Measurements from ENCODE around the gene CRYL1. TPM values are rescaled to one million over a fixed set of nuclear protein-coding genes. Genes with fewer than 3 reads are reported as not detected.
A peak's percentile ranks its signal among the peaks of the same experiment; 100 is the strongest.

CRYL1 gene
- total RNA-seq, 2 experiments from 2014 or later: 8.5 to 9.1 TPM

DNA sequence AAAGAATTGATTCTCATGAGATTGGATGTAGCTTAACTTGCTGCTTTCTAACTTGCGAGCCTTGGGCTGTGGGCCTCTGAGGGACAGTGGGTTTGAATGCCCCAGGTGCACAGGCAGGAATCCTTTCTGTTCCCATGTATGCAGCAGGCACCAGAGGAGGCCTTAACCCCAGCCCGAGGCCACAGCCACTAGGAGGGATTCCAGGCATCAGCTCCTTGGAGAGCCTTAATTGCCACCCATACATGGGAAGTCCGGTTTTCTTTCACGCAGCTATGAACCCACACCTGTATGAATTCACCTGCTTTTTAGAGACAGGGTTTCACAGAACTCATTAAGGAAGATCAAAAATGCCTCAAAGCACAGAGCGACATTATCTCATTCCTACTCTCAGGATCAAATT, 117.9 kb downstream of the CRYL1 start:
- CTCF ChIA-PET: interaction anchor here (0.7 to 1.5 kb wide), 2 partner anchors 10 to 81 kb away, joined by 3 read pairs; no protein-coding TSS in a partner anchor
- Mint-ChIP-seq H3K9me3 (ENCODE audit: low read depth) (peaks cover 1% of the 10 kb centered on the region), H3K4me3 (no peak overlapping the region), H3K4me1 (peaks cover 17% of the 10 kb centered on the region), H3K36me3 (ENCODE audit: low read depth) (peaks cover 1% of the 10 kb centered on the region), H3K27me3 (no peaks in the 10 kb centered on the region), H3K27ac (no peak overlapping the region)
- no peak for ATAC-seq
- POLR2A ChIA-PET: no interaction called here
- intact Hi-C loops (cut with DNase I, micrococcal nuclease): no loop called here
- no peak for DNase-seq

DNA sequence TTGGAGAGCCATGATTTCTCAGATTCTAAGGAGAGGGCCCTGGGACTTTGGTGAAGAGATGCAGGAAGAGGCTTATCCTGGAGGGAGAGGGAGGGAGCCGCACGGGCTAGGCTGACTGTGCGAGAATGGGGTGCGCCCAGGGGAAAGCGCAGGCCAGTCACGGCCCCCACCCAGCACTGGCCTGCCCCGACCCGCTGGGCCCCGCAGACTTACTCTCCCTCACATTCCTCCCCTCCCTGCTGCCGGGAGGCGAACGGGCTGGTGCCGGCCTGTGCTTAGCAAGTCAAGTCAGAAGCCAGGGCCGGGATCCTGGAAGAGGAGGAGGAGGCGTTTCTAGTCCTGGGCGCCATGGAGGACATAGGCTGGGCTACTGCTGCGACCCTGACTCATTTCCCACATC, 120.0 kb downstream of the CRYL1 start:
- H3K4me1 Mint-ChIP-seq: peaks cover 8% of the 10 kb centered on the region
- ATAC-seq (no peak), DNase-seq (no peak)
- intact Hi-C loops (cut with DNase I, micrococcal nuclease): no loop called here
- no peak overlapping the region for H3K27ac Mint-ChIP-seq
- CTCF ChIA-PET: no interaction called here
- no peak overlapping the region for H3K4me3 Mint-ChIP-seq
- H3K27me3 Mint-ChIP-seq: no peaks in the 10 kb centered on the region
- H3K36me3 Mint-ChIP-seq (ENCODE audit: low read depth): peaks cover 1% of the 10 kb centered on the region
- POLR2A ChIA-PET: no interaction called here
- H3K9me3 Mint-ChIP-seq (ENCODE audit: low read depth): peaks cover 1% of the 10 kb centered on the region

DNA sequence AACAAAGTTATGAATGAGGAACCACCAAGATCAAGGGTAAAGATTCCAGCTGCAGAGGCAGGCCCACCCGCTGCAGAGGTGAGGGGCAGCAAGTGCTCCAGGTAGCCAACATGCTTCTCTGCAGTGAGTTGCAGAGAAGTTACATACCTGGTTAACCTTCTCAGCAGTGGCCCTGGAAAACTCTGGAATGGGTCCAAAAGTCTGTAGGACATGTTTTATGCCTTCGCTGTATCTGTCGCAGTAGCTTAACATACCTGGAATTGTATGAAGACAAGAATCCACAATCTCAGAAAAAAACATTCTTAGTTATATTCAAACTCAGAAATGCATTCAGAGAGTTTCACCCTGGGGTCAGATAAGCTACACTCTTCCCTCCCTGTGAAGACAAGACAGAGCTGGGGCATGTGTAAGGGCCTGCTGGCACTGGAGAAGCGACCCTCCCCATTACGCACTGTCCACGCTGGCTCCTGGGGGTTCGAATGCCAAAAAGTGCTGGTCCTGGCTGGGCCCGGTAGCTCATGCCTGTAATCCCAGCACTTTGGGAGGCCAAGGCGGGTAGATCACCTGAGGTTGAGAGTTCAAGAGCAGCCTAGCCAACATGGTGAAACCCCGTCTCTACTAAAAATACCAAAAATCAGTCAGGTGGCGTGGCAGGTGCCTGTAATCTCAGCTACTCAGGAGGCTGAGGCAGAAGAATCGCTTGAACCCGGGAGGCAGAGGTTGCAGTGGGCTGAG, 121.0 kb downstream of the CRYL1 start:
- no peak overlapping the region for H3K27ac Mint-ChIP-seq
- ChIA-PET POLR2A (no interaction called here), CTCF (interaction anchor here (0.5 to 0.6 kb wide), 2 partner anchors 87 to 703 kb away, joined by 3 to 7 read pairs; no protein-coding TSS in a partner anchor)
- peaks cover 1% of the 10 kb centered on the region for H3K36me3 Mint-ChIP-seq (ENCODE audit: low read depth)
- no peaks in the 10 kb centered on the region for H3K27me3 Mint-ChIP-seq
- no peaks in the 10 kb centered on the region for H3K9me3 Mint-ChIP-seq (ENCODE audit: low read depth)
- ATAC-seq (no peak), DNase-seq (no peak)
- intact Hi-C loops (cut with DNase I, micrococcal nuclease): no loop called here
- H3K4me1 Mint-ChIP-seq: peaks cover 8% of the 10 kb centered on the region
- no peak overlapping the region for H3K4me3 Mint-ChIP-seq

DNA sequence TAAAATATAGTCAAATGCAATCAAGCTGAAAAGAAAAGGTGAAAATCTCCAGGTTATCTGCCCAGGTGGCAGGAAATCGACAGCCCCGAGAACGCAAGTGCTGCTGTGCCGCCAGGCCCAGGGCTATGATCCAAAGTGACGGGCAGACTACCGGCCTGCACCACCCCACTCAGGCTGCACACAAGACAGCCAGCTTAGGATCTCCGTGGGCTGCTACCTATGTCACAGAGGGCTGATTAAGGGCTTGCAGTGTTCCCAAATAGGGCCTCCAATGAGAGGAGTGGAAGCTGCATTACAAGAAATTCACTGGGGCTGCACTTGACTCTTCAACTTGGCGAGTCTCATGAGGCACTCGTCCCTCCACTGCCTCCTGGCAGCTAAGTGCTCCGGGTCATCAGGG, 121.8 kb downstream of the CRYL1 start:
- ATAC-seq: no peak
- ChIA-PET POLR2A (no interaction called here), CTCF (interaction anchor here (0.6 kb wide), 1 partner anchor 88 kb away, joined by 3 read pairs; no protein-coding TSS in a partner anchor)
- H3K27ac Mint-ChIP-seq: no peak overlapping the region
- H3K4me1 Mint-ChIP-seq: peaks cover 8% of the 10 kb centered on the region
- intact Hi-C loops (cut with DNase I, micrococcal nuclease): no loop called here
- no peak overlapping the region for H3K4me3 Mint-ChIP-seq
- peaks cover 1% of the 10 kb centered on the region for H3K36me3 Mint-ChIP-seq (ENCODE audit: low read depth)
- no peaks in the 10 kb centered on the region for H3K27me3 Mint-ChIP-seq
- DNase-seq: no peak
- no peaks in the 10 kb centered on the region for H3K9me3 Mint-ChIP-seq (ENCODE audit: low read depth)

DNA sequence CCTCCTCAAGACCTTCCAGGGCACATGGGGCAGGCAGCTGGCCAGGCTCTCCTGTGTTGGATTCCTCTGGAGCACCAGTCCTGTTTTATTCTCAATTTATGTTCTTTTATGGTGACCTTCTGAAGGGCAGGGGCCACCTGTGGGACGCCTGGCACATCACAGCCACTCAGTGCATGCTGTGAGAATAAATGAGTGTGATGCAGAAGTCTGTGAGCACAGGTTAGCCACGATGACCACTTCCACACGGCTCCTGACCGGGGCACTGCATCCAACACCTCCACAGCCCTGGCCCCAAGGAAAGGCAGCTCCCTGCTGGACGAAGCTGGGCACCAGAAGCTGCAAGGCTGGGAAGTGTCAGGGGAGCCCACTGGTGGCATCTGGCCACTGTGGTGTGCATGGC, 122.8 kb downstream of the CRYL1 start:
- Mint-ChIP-seq H3K9me3 (ENCODE audit: low read depth) (no peaks in the 10 kb centered on the region), H3K36me3 (ENCODE audit: low read depth) (peaks cover 1% of the 10 kb centered on the region), H3K27ac (no peak overlapping the region), H3K4me3 (no peak overlapping the region), H3K27me3 (no peaks in the 10 kb centered on the region), H3K4me1 (peaks cover 8% of the 10 kb centered on the region)
- ChIA-PET CTCF (no interaction called here), POLR2A (interaction anchor here (0.5 kb wide), 1 partner anchor 19 kb away, joined by 5 read pairs; no protein-coding TSS in a partner anchor)
- no peak for DNase-seq
- no peak for ATAC-seq
- intact Hi-C loops (cut with DNase I, micrococcal nuclease): no loop called here

DNA sequence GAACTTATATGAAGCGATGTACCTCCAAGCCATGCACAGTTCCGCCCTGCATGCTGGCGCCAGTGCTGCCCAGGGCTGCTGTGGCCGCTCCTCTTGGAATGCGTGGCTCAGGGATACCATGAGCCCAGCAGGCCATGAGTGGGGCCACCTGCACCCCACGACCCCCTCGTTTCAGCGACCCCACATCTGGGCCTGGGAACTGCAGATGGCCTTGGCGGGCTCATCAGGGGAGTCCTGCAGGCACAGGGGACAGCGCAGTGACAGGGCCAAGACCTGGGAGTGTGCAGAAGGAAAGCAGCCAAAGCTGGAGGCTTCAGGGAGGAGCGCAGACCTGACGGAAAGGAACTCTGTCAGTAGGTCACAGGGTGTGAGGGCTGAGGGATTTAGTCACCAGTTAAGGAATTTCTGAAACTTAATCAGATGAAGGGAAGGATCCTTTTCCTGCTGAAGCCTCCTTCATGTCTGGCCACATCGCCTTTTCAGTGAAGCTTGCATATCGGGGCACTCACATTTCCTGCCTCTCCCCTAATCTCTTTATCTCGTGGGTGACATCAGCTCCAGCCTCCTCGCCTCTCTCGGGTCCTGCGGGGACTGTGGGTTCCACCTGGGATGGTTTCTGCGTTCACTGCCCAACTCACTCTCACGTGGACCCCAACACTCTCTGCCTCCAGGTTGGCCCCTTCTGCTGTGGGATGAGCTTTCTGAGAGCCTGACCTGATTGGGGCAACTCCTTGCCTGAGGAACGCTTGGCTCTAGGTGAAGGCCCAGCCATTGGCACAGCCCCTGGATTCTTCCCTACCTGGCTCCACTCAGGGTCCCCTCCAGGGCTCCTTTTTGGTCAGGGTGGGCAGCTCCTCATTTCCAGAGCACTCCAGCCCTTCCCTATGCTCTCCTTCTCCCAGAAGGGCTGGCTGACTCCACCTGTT, 123.5 kb downstream of the CRYL1 start:
- intact Hi-C loops (cut with DNase I, micrococcal nuclease): no loop called here
- no peaks in the 10 kb centered on the region for H3K9me3 Mint-ChIP-seq (ENCODE audit: low read depth)
- ChIA-PET CTCF (interaction anchor here (0.6 kb wide), 1 partner anchor 10 kb away, joined by 3 read pairs; no protein-coding TSS in a partner anchor), POLR2A (interaction anchor here (0.5 kb wide), 1 partner anchor 19 kb away, joined by 5 read pairs; no protein-coding TSS in a partner anchor)
- H3K4me3 Mint-ChIP-seq: no peak overlapping the region
- H3K27ac Mint-ChIP-seq: no peak overlapping the region
- DNase-seq (no peak), ATAC-seq (no peak)
- H3K4me1 Mint-ChIP-seq: peaks cover 8% of the 10 kb centered on the region
- peaks cover 1% of the 10 kb centered on the region for H3K36me3 Mint-ChIP-seq (ENCODE audit: low read depth)
- no peaks in the 10 kb centered on the region for H3K27me3 Mint-ChIP-seq

DNA sequence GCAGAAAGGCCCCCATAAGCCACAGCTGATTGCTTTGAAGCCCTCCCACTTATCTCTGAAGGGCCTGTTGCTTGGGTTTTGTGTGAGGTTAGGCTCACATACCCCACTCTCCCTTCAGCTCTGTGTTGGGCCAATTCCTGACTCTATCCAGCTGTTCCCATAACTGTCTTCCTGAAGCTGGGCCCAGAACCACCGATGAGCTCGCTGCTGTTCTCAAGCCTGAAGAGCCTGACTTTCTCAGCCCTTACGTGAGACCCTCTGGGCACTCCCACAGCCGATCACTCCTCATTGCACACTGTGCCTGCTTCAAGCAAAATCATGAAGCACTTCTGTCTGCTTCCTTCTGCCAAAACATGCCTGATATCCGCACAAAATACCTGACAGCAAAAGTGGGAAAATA, 124.1 kb downstream of the CRYL1 start:
- Mint-ChIP-seq H3K27me3 (no peaks in the 10 kb centered on the region), H3K36me3 (ENCODE audit: low read depth) (peaks cover 1% of the 10 kb centered on the region), H3K4me3 (no peak overlapping the region), H3K27ac (no peak overlapping the region), H3K4me1 (peaks cover 8% of the 10 kb centered on the region), H3K9me3 (ENCODE audit: low read depth) (no peaks in the 10 kb centered on the region)
- ChIA-PET CTCF (interaction anchor here (0.8 kb wide), 1 partner anchor 219 kb away, joined by 3 read pairs; no protein-coding TSS in a partner anchor), POLR2A (no interaction called here)
- DNase-seq (no peak), ATAC-seq (no peak)
- intact Hi-C loops (cut with DNase I, micrococcal nuclease): no loop called here

DNA sequence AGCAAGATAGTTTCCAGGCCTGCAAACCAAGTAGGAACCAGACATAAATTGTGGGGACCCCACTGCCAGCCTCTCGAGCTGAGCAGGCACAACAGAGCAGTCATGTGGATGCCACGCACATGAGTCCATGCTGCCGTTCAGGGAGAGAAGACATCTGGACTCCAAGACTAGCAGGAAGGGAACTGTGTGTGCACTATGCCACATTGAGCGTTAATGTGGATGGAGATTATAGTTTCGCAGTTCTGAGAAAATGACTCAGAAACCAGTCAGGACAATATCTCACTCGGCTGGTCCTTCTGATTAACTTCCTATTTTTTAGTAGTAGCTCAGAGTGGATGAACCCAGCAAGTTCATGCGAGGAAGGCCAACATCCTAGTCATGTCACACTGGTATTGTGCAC, 124.9 kb downstream of the CRYL1 start:
- intact Hi-C loops (cut with DNase I, micrococcal nuclease): no loop called here
- POLR2A ChIA-PET: no interaction called here
- CTCF ChIA-PET: interaction anchor here (0.8 kb wide), 1 partner anchor 218 kb away, joined by 3 read pairs; no protein-coding TSS in a partner anchor
- H3K4me1 Mint-ChIP-seq: peaks cover 8% of the 10 kb centered on the region
- H3K4me3 Mint-ChIP-seq: no peak overlapping the region
- no peaks in the 10 kb centered on the region for H3K27me3 Mint-ChIP-seq
- no peaks in the 10 kb centered on the region for H3K9me3 Mint-ChIP-seq (ENCODE audit: low read depth)
- DNase-seq: no peak
- peaks cover 1% of the 10 kb centered on the region for H3K36me3 Mint-ChIP-seq (ENCODE audit: low read depth)
- H3K27ac Mint-ChIP-seq: peak overlapping the region; percentile 5
- ATAC-seq: peak; percentile 26

GRCh38 chr13:20399961-20400360, 125.7 kb downstream of the CRYL1 start:
- no peak overlapping the region for H3K4me3 Mint-ChIP-seq
- H3K27me3 Mint-ChIP-seq: no peaks in the 10 kb centered on the region
- no peak for DNase-seq
- peaks cover 8% of the 10 kb centered on the region for H3K4me1 Mint-ChIP-seq
- POLR2A ChIA-PET: no interaction called here
- no peak for ATAC-seq
- H3K36me3 Mint-ChIP-seq (ENCODE audit: low read depth): peaks cover 1% of the 10 kb centered on the region
- H3K9me3 Mint-ChIP-seq (ENCODE audit: low read depth): no peaks in the 10 kb centered on the region
- intact Hi-C loops (cut with DNase I, micrococcal nuclease): no loop called here
- no peak overlapping the region for H3K27ac Mint-ChIP-seq
- CTCF ChIA-PET: interaction anchor here (1.2 kb wide), 1 partner anchor 13 kb away, joined by 3 read pairs; no protein-coding TSS in a partner anchor

DNA sequence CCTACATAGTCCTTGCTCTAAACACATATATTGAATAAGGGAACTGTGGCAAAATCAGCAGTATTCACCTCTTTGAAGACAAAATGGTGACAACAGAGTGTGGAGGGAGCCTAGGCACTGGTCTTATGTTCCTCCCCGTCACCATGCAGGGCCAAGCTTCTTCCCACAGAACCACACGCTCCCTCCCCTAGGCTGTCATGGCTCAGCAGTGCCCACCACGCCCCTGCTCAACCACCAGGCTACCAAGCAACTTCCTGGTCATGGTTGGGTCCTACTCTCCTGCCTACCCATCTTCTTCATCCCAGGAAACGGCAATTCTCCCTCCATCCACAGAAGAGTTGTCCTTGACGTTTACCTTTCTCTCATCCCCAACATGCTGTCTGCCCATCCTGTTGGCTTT, 126.1 kb downstream of the CRYL1 start:
- DNase-seq: no peak
- intact Hi-C loops (cut with DNase I, micrococcal nuclease): no loop called here
- CTCF ChIA-PET: interaction anchor here (1.2 kb wide), 1 partner anchor 13 kb away, joined by 3 read pairs; no protein-coding TSS in a partner anchor

DNA sequence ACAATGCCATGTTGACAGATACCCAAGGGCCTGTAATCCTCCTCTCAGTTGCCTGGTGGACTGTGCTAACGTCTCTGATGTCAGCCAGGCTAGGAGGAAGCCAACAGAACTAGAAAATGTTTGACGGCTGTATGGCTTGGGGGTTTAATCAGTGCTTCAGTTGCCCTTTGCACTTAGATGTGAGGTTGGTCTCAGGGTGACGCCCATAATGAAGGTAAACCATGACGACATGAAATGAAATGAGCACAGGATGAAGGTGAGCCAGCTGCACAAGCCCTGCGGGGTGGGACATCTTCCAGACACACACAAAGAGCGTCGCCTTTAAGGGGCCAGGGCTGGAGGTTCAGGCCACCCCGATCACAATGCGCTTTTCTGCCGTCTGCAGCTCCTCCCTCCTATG, 127.2 kb downstream of the CRYL1 start:
- Mint-ChIP-seq H3K27ac (no peak overlapping the region), H3K27me3 (no peaks in the 10 kb centered on the region), H3K9me3 (ENCODE audit: low read depth) (no peaks in the 10 kb centered on the region), H3K4me1 (peaks cover 8% of the 10 kb centered on the region), H3K4me3 (no peak overlapping the region), H3K36me3 (ENCODE audit: low read depth) (no peaks in the 10 kb centered on the region)
- intact Hi-C loops (cut with DNase I, micrococcal nuclease): no loop called here
- ChIA-PET POLR2A (no interaction called here), CTCF (interaction anchor here (1.2 kb wide), 2 partner anchors 14 to 90 kb away, joined by 3 to 5 read pairs; no protein-coding TSS in a partner anchor)
- DNase-seq (no peak), ATAC-seq (no peak)

More for the DNA sequence above, 126.1 kb downstream of the CRYL1 start:
- H3K4me1 Mint-ChIP-seq: peaks cover 8% of the 10 kb centered on the region
- no peak overlapping the region for H3K27ac Mint-ChIP-seq
- POLR2A ChIA-PET: no interaction called here
- ATAC-seq: no peak
- H3K27me3 Mint-ChIP-seq: no peaks in the 10 kb centered on the region
- H3K4me3 Mint-ChIP-seq: no peak overlapping the region
- no peaks in the 10 kb centered on the region for H3K9me3 Mint-ChIP-seq (ENCODE audit: low read depth)
- peaks cover 1% of the 10 kb centered on the region for H3K36me3 Mint-ChIP-seq (ENCODE audit: low read depth)

All from activated CD4-positive, alpha-beta T cell treated with anti-CD3 and anti-CD28 coated beads for 36 hours (primary cell).